ENCODE measurements around the gene NSD1.
"Not testable (repeated sequence)": the region's sequence is repeated elsewhere in the genome, so short reads cannot be mapped to it uniquely, and the experiment has no call there.

The NSD1 gene

GRCh38 chr5:177325868-177326381 lies 192.4 kb downstream of the NSD1 start:
- no peak for DNase-seq

- no peak for DNase-seq
These were observed 194.3 kb downstream of the NSD1 start for GRCh38 chr5:177327539-177328522.

- DNase-seq: no peak
These were observed 195.1 kb downstream of the NSD1 start for GRCh38 chr5:177328545-177329231.

GRCh38 chr5:177329883-177330282 lies 196.3 kb downstream of the NSD1 start:
- no peak for DNase-seq

GRCh38 chr5:177330991-177331842 lies 197.6 kb downstream of the NSD1 start:
- no peak for DNase-seq

GRCh38 chr5:177332031-177332895 lies 198.7 kb downstream of the NSD1 start:
- no peak for DNase-seq

- no peak for DNase-seq
These were observed 199.3 kb downstream of the NSD1 start for GRCh38 chr5:177332896-177333260.

GRCh38 chr5:177333420-177334154 lies 200.0 kb downstream of the NSD1 start:
- DNase-seq: no peak

GRCh38 chr5:177334155-177334551 lies 200.6 kb downstream of the NSD1 start:
- DNase-seq: no peak

- DNase-seq: no peak
These were observed 201.5 kb downstream of the NSD1 start for GRCh38 chr5:177334781-177335700.

GRCh38 chr5:177335701-177336065 lies 202.1 kb downstream of the NSD1 start:
- no peak for DNase-seq

GRCh38 chr5:177336112-177336511 lies 202.5 kb downstream of the NSD1 start:
- no peak for DNase-seq

GRCh38 chr5:177336603-177337494 lies 203.3 kb downstream of the NSD1 start:
- DNase-seq: no peak

GRCh38 chr5:177338251-177339106 lies 204.9 kb downstream of the NSD1 start:
- DNase-seq: no peak

- no peak for DNase-seq
These were observed 205.6 kb downstream of the NSD1 start for GRCh38 chr5:177339107-177339638.

- not testable (repeated sequence) for DNase-seq
These were observed 209.4 kb downstream of the NSD1 start for GRCh38 chr5:177343000-177343399.

Data from hypothalamus (tissue), 51 donors.